Common myeloid progenitor, CD34-positive (primary cell): Measurements from ENCODE around the gene MED9.

Source experiments
- CTCF ChIA-PET: fragments of 350-600 bp; sonication (Branson Sonifier 250); formaldehyde crosslinking; loops from one replicate; lab custom pipeline; 2021; ENCODE audit warnings: antibody characterized with exemption; lab: Charles Lee
- POLR2A ChIA-PET: fragments of 350-600 bp; sonication (Branson Sonifier 250); formaldehyde crosslinking; loops from one replicate; lab custom pipeline; 2021; ENCODE audit warnings: antibody characterized with exemption; lab: Charles Lee
- DNase-seq, 3 donors: peaks; one replicate each; pipeline versions ENCODE4 v3.0.0 to v3.0.0-alpha.2; 2013
- H3K27ac ChIP-seq, 2 experiments: 1 replicate in 1 of 2; 2 replicates in 1 of 2; pipeline ENCODE4 v1.7.0; 2013; ENCODE audit warnings: inconsistent platforms in 2 of 2, low read length in 2 of 2, mild to moderate bottlenecking in 2 of 2, low read depth in 1 of 2, moderate library complexity in 1 of 2; ENCODE audit not compliant: severe bottlenecking in 2 of 2, insufficient read depth in 1 of 2, poor library complexity in 1 of 2
- H3K27me3 ChIP-seq, 5 experiments: replicated peaks in 2 of 5; 1 replicate in 3 of 5; 2 replicates in 2 of 5; pipeline versions ENCODE4 v1.6.1 to v1.7.0; 2013; ENCODE audit warnings: low read length in 4 of 5, mild to moderate bottlenecking in 2 of 5, moderate library complexity in 2 of 5, inconsistent platforms in 1 of 5; ENCODE audit not compliant: insufficient read depth in 5 of 5, control insufficient read depth in 4 of 5
- H3K36me3 ChIP-seq, 4 experiments: 1 replicate in 2 of 4; 2 replicates in 2 of 4; pipeline versions ENCODE4 v1.6.1 to v1.7.0; 2013; ENCODE audit warnings: low read length in 3 of 4, control low read depth in 1 of 4, mild to moderate bottlenecking in 1 of 4; ENCODE audit not compliant: control insufficient read depth in 4 of 4, insufficient read depth in 4 of 4
- H3K4me1 ChIP-seq, 4 experiments: 1 replicate in 3 of 4; 2 replicates in 1 of 4; pipeline versions ENCODE4 v1.6.1 to v1.7.1; 2013; ENCODE audit warnings: low read length in 3 of 4, mild to moderate bottlenecking in 3 of 4, control low read depth in 1 of 4, inconsistent platforms in 1 of 4, moderate library complexity in 1 of 4; ENCODE audit not compliant: control insufficient read depth in 4 of 4, insufficient read depth in 4 of 4; ENCODE audit errors: control extremely low read depth in 1 of 4
- H3K4me3 ChIP-seq, 7 experiments: 1 replicate in 4 of 7; 2 replicates in 3 of 7; pipeline versions ENCODE4 v1.5.1 to v1.7.0; 2013; ENCODE audit warnings: mild to moderate bottlenecking in 7 of 7, low read length in 6 of 7, moderate library complexity in 6 of 7, inconsistent platforms in 2 of 7, low read depth in 2 of 7, control low read depth in 1 of 7; ENCODE audit not compliant: insufficient read depth in 4 of 7, control insufficient read depth in 1 of 7; ENCODE audit errors: extremely low read depth in 1 of 7
- H3K9me3 ChIP-seq, 5 experiments: 1 replicate in 4 of 5; 2 replicates in 1 of 5; pipeline versions ENCODE4 v1.6.1 to v1.7.1; 2013; ENCODE audit warnings: low read length in 4 of 5, mild to moderate bottlenecking in 2 of 5, inconsistent platforms in 1 of 5, low read depth in 1 of 5, moderate library complexity in 1 of 5; ENCODE audit not compliant: control insufficient read depth in 4 of 5, insufficient read depth in 2 of 5; ENCODE audit errors: control extremely low read depth in 1 of 5
- WGBS: methylation state at CpG from one replicate; pipeline ENCODE4 v1.1.5; 2013; ENCODE audit not compliant: insufficient coverage; 5-methylcytosine and 5-hydroxymethylcytosine counted together

Gene MED9

DNA sequence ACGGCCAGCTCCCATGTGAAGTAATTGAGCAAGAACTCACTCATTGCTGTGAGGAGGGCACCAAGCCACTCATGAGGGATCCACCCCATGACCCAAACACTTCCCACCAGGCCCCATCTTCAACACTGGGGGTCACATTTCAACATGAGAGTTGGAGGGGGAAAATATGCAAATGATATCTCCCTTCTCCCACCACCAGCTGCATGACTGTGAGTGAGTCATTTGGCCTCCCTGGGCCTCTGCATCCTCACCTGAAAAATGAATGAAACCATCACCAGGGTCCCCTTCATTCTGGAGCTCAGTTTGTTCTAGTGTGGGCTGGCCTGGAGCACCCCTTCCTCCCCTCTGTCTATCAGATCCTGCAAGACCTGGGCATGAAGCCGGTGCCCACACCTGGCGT, 6.8 kb upstream of the MED9 start:
- ChIA-PET POLR2A (no interaction called here), CTCF (interaction anchor here (1.5 kb wide), 1 partner anchor 27 kb away, joined by 3 read pairs; no protein-coding TSS in a partner anchor)
- no peaks in the 10 kb centered on the region for H3K36me3 ChIP-seq
- H3K4me1 ChIP-seq = no peaks in the 10 kb centered on the region
- no peaks in the 10 kb centered on the region for H3K9me3 ChIP-seq
- DNase-seq = no peak
- 100% methylated on average over 1 of the region's 3 CpGs for WGBS
- no peak overlapping the region for H3K4me3 ChIP-seq
- H3K27ac ChIP-seq = no peak overlapping the region
- no peaks in the 10 kb centered on the region for H3K27me3 ChIP-seq

- ChIA-PET POLR2A (interaction anchor here (0.7 kb wide), 1 partner anchor 10 kb away, joined by 3 read pairs; no protein-coding TSS in a partner anchor), CTCF (interaction anchor here (0.6 to 1.1 kb wide), 3 partner anchors 8 to 97 kb away, joined by 3 read pairs; no protein-coding TSS in a partner anchor)
- H3K36me3 ChIP-seq = no peaks in the 10 kb centered on the region
- no peaks in the 10 kb centered on the region for H3K27me3 ChIP-seq
- H3K4me1 ChIP-seq = peaks cover 4 to 9% (median 4%) of the 10 kb centered on the region in 4 experiments
- H3K27ac ChIP-seq = no peak overlapping the region
- H3K9me3 ChIP-seq = no peaks in the 10 kb centered on the region
- WGBS = 81% methylated on average over 7 of the region's 8 CpGs
- DNase-seq = no peak
- H3K4me3 ChIP-seq = no peak overlapping the region
Measured at GRCh38 chr17:17472333-17472920, 4.4 kb upstream of the MED9 start.

DNA sequence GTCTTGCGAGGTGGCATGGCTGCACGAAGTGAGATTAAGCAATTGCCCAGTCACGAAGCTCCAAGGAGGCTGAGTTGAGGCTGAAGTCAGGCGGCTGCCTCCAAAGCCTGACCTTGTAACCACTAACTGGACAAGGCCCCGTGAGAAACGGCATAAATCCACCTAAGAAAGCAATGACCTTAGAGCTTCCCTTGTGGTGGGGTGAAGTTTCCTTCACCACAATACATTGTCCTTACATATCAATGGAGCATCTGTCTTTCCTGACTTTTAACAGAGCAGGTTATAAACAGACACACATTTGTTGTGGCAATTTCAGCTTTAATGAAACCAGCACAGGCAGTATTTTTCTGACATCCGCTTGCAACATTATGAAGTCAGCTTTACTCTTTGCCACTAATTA, 2.5 kb upstream of the MED9 start:
- H3K4me1 ChIP-seq = peaks cover 11 to 23% (median 14%) of the 10 kb centered on the region in 4 experiments
- H3K9me3 ChIP-seq = no peaks in the 10 kb centered on the region
- no peak overlapping the region for H3K4me3 ChIP-seq
- CTCF ChIA-PET = interaction anchor here (0.9 kb wide), 1 partner anchor 9 kb away, joined by 3 read pairs; no protein-coding TSS in a partner anchor
- POLR2A ChIA-PET = no interaction called here
- H3K27ac ChIP-seq = no peak overlapping the region
- WGBS = 97% methylated on average over 3 of the region's 7 CpGs
- H3K27me3 ChIP-seq = no peaks in the 10 kb centered on the region
- H3K36me3 ChIP-seq = peaks cover 0 to 5% (median 0%) of the 10 kb centered on the region in 4 experiments
- DNase-seq = no peak

- H3K9me3 ChIP-seq = no peaks in the 10 kb centered on the region
- no peak overlapping the region for H3K27ac ChIP-seq
- no peaks in the 10 kb centered on the region for H3K27me3 ChIP-seq
- H3K4me3 ChIP-seq = no peak overlapping the region
- peaks cover 19 to 44% (median 33%) of the 10 kb centered on the region in 4 experiments for H3K4me1 ChIP-seq
- WGBS = no CpG with 5 or more reads among the region's 3 CpGs
- H3K36me3 ChIP-seq = peaks cover 0 to 18% (median 7%) of the 10 kb centered on the region in 4 experiments
- ChIA-PET POLR2A (no interaction called here), CTCF (no interaction called here)
- no peak for DNase-seq
Measured at GRCh38 chr17:17479209-17479608, 2.4 kb downstream of the MED9 start.

GRCh38 chr17:17480593-17481148, 3.9 kb downstream of the MED9 start:
- no peak overlapping the region for H3K27ac ChIP-seq
- no peak for DNase-seq
- WGBS = 79% methylated on average over 6 of the region's 6 CpGs
- POLR2A ChIA-PET = no interaction called here
- peaks cover 0 to 22% (median 7%) of the 10 kb centered on the region in 4 experiments for H3K36me3 ChIP-seq
- peaks cover 19 to 57% (median 40%) of the 10 kb centered on the region in 4 experiments for H3K4me1 ChIP-seq
- no peaks in the 10 kb centered on the region for H3K27me3 ChIP-seq
- CTCF ChIA-PET = interaction anchor here (1.1 to 1.2 kb wide), 2 partner anchors 16 to 125 kb away, joined by 3 to 4 read pairs; partner anchors contain the start of gene RASD1
- no peaks in the 10 kb centered on the region for H3K9me3 ChIP-seq
- H3K4me3 ChIP-seq = no peak overlapping the region

GRCh38 chr17:17481860-17482259, 5.1 kb downstream of the MED9 start:
- no peak for DNase-seq
- no peaks in the 10 kb centered on the region for H3K27me3 ChIP-seq
- ChIA-PET POLR2A (no interaction called here), CTCF (no interaction called here)
- WGBS = 87% methylated on average over 5 of the region's 5 CpGs
- H3K27ac ChIP-seq = no peak overlapping the region
- no peak overlapping the region for H3K4me3 ChIP-seq
- peaks cover 0 to 24% (median 7%) of the 10 kb centered on the region in 4 experiments for H3K36me3 ChIP-seq
- no peaks in the 10 kb centered on the region for H3K9me3 ChIP-seq
- peaks cover 19 to 58% (median 38%) of the 10 kb centered on the region in 4 experiments for H3K4me1 ChIP-seq

- 14% methylated on average over 11 of the region's 12 CpGs for WGBS
- peaks cover 6 to 48% (median 23%) of the 10 kb centered on the region in 4 experiments for H3K4me1 ChIP-seq
- H3K27ac ChIP-seq = peak overlapping the region in 1 of 2 experiments; percentile 15
- peak; percentile 11 to 67 (median 47) for DNase-seq
- H3K27me3 ChIP-seq = no peaks in the 10 kb centered on the region
- H3K9me3 ChIP-seq = no peaks in the 10 kb centered on the region
- ChIA-PET CTCF (interaction anchor here (1.0 kb wide), 2 partner anchors 12 to 26 kb away, joined by 3 to 6 read pairs; partner anchors contain the start of gene RASD1), POLR2A (no interaction called here)
- peak overlapping the region in 4 of 7 experiments; percentile 2 to 50 (median 34) for H3K4me3 ChIP-seq
- H3K36me3 ChIP-seq = peaks cover 12 to 39% (median 13%) of the 10 kb centered on the region in 4 experiments
Measured at GRCh38 chr17:17484451-17484899, 7.7 kb downstream of the MED9 start.
